AG09309 (cell line): ENCODE results near the gene CCL1.

Experiments
- DNase-seq: peaks from one replicate; pipeline ENCODE4 v3.0.0-alpha.2; 2010; ENCODE audit warnings: low read depth
- H3K4me3 ChIP-seq: 2 replicates; pipeline ENCODE4 v1.5.1; 2011; ENCODE audit warnings: mild to moderate bottlenecking, low read depth, low read length, moderate library complexity; ENCODE audit not compliant: control insufficient read depth
- TF ChIP-seq, protein P1 (sequence below): IDR thresholded peaks from 2 replicates; pipeline ENCODE4 v1.5.1; 2011; ENCODE audit warnings: mild to moderate bottlenecking, low read depth, low read length, inconsistent platforms; ENCODE audit not compliant: insufficient read depth, control insufficient read depth; ENCODE audit errors: missing control alignments

Gene CCL1

DNA sequence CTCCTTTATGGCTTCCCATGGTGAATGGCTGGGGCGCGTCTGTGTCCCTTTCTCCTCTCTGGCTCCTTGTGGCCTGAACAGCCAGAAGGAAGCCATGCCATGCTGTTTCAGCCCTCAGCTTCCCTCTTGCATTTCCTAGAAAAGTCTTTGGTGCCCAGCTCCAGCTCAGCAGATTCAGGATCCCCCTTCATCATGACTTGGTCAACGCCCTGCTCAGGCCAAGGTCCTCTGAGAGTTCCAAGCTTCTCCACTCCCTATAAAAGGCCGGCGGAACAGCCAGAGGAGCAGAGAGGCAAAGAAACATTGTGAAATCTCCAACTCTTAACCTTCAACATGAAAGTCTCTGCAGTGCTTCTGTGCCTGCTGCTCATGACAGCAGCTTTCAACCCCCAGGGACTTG lies 6.8 kb downstream of the CCL1 start, which contains the start of gene CCL13:
Gene CCL13, plus strand, starts transcription at position 287 of the 400 bp plus-strand sequence. Its CDS starts 47 bp downstream, at position 334.
- TF ChIP-seq, protein P1, sequence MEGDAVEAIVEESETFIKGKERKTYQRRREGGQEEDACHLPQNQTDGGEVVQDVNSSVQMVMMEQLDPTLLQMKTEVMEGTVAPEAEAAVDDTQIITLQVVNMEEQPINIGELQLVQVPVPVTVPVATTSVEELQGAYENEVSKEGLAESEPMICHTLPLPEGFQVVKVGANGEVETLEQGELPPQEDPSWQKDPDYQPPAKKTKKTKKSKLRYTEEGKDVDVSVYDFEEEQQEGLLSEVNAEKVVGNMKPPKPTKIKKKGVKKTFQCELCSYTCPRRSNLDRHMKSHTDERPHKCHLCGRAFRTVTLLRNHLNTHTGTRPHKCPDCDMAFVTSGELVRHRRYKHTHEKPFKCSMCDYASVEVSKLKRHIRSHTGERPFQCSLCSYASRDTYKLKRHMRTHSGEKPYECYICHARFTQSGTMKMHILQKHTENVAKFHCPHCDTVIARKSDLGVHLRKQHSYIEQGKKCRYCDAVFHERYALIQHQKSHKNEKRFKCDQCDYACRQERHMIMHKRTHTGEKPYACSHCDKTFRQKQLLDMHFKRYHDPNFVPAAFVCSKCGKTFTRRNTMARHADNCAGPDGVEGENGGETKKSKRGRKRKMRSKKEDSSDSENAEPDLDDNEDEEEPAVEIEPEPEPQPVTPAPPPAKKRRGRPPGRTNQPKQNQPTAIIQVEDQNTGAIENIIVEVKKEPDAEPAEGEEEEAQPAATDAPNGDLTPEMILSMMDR, result no peak
- DNase-seq, result no peak
- no peak within 1 kb of the TSS for H3K4me3 ChIP-seq

DNA sequence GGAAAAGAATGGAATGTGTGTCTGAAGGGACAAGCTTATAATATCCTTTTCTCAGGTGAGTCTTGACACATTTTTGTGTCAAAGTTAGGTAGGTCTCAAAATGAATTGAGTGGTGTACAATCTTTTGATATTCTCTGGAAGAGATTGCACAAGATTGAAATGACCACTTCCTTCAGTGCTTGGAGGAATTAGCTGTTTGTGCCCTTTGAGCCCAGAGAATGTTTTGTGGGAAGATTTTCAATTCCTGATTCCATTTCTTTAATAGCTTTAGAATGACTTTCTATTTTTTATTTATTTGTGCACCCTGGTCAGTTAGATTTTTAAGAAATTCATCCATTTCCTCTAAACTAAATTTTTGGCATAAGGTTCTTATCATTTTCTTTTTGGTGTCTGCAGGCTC lies 8.4 kb downstream of the CCL1 start:
- DNase-seq, result peak; percentile 14

GRCh38 chr17:34352191-34352590 lies 10.8 kb downstream of the CCL1 start:
- no peak overlapping the region for H3K4me3 ChIP-seq
- TF ChIP-seq, protein P1, result no peak
- DNase-seq, result no peak

More for the DNA sequence above, 8.4 kb downstream of the CCL1 start:
- TF ChIP-seq, protein P1, result no peak
- no peak overlapping the region for H3K4me3 ChIP-seq

- TF ChIP-seq, protein P1, result no peak
- no peak for DNase-seq
- no peak overlapping the region for H3K4me3 ChIP-seq
Observed at GRCh38 chr17:34351096-34351495, 11.9 kb downstream of the CCL1 start.

GRCh38 chr17:34349751-34350150 lies 13.3 kb downstream of the CCL1 start:
- no peak overlapping the region for H3K4me3 ChIP-seq
- no peak for DNase-seq
- TF ChIP-seq, protein P1, result no peak

DNA sequence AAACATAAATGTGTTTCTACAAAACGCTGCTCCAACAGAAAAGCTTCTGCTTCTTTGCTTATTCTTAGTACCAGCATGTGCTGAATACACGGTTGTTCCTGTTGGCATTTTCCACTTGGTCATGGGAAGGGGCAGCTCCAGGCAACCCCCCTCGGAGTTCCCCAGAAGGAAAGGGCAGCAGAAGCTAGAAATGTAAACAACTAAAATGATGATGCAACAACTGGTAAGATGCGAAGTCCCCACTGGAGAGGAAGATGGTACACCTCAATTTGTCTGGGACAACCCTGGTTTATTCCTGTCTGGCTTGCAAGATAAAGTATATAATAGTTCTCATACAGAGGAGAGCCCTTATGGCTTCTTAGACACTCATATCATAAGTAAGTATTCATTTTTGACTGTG lies 16.0 kb downstream of the CCL1 start:
- TF ChIP-seq, protein P1, result no peak
- DNase-seq, result no peak
- H3K4me3 ChIP-seq, result no peak overlapping the region

GRCh38 chr17:34341916-34342315 lies 21.1 kb downstream of the CCL1 start:
- TF ChIP-seq, protein P1, result no peak
- DNase-seq, result no peak
- no peak overlapping the region for H3K4me3 ChIP-seq
